K562 (cell line): ENCODE measurements around the gene CRYAA. TPM values are rescaled to one million over a fixed set of nuclear protein-coding genes. Genes with fewer than 3 reads are reported as not detected.
"Not testable (repeated sequence)": the region's sequence is repeated elsewhere in the genome, so short reads cannot be mapped to it uniquely, and the experiment has no call there.

ENCODE experiments used
- ATAC-seq: fragments of 200-7000 bp; cut with Tn5 transposase; 3 replicates; pipeline ENCODE4 v1.9.1; 2020; ENCODE audit warnings: moderate library complexity
- BruUV-seq: library from RNA; stranded (reverse); fragments of 400-500 nt; replicated peaks from 2 replicates; lab custom pipeline; 2021; lab: Mats Ljungman, UMichigan
- CTCF ChIA-PET: fragments of 300-600 bp; formaldehyde crosslinking; extraction: SDS; loops from one replicate; lab custom pipeline; 2021; ENCODE audit warnings: low intra/inter-chr PET ratio; lab: Yijun Ruan, JAX
- POLR2A ChIA-PET: fragments of 300-600, 350-650 bp; sonication (Branson Sonifier 250); formaldehyde crosslinking; extraction: SDS; loops from one replicate; lab custom pipeline; 2021; ENCODE audit warnings: antibody characterized with exemption, inconsistent platforms; lab: Yijun Ruan, JAX
- DNase-seq, 4 experiments: peaks; one replicate each; pipeline versions ENCODE4 v3.0.0 to v3.0.0-alpha.2; 2011 to 2018; ENCODE audit warnings: low spot score in 3 of 4, mixed read lengths in 3 of 4; ENCODE audit errors: extremely low read depth in 1 of 4
- FAIRE-seq: peaks from 2 replicates; lab custom pipeline; 2011; peaks lifted over from hg19 to GRCh38; lab: Jason Lieb, UNC
- H2AFZ ChIP-seq: 2 replicates; pipeline ENCODE4 v1.6.0; 2011; ENCODE audit warnings: low read depth, low read length, control low read depth, inconsistent platforms
- H3K27ac ChIP-seq: fragments of 200-600 bp; 3 replicates; pipeline ENCODE4 v1.8.0; 2011; ENCODE audit warnings: low read depth, mild to moderate bottlenecking, control low read depth, inconsistent platforms, low read length, moderate library complexity, mixed read lengths; ENCODE audit errors: extremely low read depth
- H3K27me3 ChIP-seq, 2 experiments: fragments of 300-600 bp in 1 of 2; 2 replicates in 1 of 2; 3 replicates in 1 of 2; pipeline versions ENCODE4 v1.6.0 to v1.8.0; 2011; ENCODE audit warnings: inconsistent platforms in 2 of 2, low read length in 2 of 2, mild to moderate bottlenecking in 1 of 2, mixed read lengths in 1 of 2, moderate library complexity in 1 of 2; ENCODE audit not compliant: control insufficient read depth in 2 of 2, insufficient read depth in 2 of 2
- H3K36me3 ChIP-seq: fragments of 300-600 bp; 3 replicates; pipeline ENCODE4 v1.8.0; 2011; ENCODE audit warnings: mild to moderate bottlenecking, low read length, inconsistent platforms; ENCODE audit not compliant: control insufficient read depth, insufficient read depth
- H3K4me1 ChIP-seq, 2 experiments: fragments of 200-600 bp in 1 of 2; replicated peaks in 1 of 2; 2 replicates in 1 of 2; 3 replicates in 1 of 2; pipeline versions ENCODE4 v1.5.1 to v1.8.0; 2011; ENCODE audit warnings: inconsistent platforms in 2 of 2, low read length in 2 of 2, mild to moderate bottlenecking in 1 of 2, mixed read lengths in 1 of 2, moderate library complexity in 1 of 2; ENCODE audit not compliant: control insufficient read depth in 2 of 2, insufficient read depth in 2 of 2
- H3K4me2 ChIP-seq: 2 replicates; pipeline ENCODE4 v1.6.1; 2011; ENCODE audit warnings: low read length, control low read depth, inconsistent platforms, mixed read lengths; ENCODE audit not compliant: insufficient read depth
- H3K4me3 ChIP-seq: fragments of 200-600 bp; sonication (generic), shearing (Covaris generic); 2 replicates; pipeline ENCODE4 v1.5.1; 2016; ENCODE audit warnings: control low read depth, inconsistent platforms
- H3K79me2 ChIP-seq: fragments of 200-600 bp; 3 replicates; pipeline ENCODE4 v1.8.0; 2011; ENCODE audit warnings: low read length, inconsistent platforms; ENCODE audit not compliant: control insufficient read depth, insufficient read depth
- H3K9ac ChIP-seq, 2 experiments: 2 replicates each; pipeline versions ENCODE4 v1.6.0 to v1.6.1; 2011; ENCODE audit warnings: low read depth in 2 of 2, low read length in 2 of 2, control low read depth in 1 of 2, inconsistent platforms in 1 of 2, mild to moderate bottlenecking in 1 of 2, mixed read lengths in 1 of 2; ENCODE audit not compliant: insufficient read depth in 1 of 2
- H3K9me1 ChIP-seq: one replicate; pipeline ENCODE4 v1.6.0; 2011; ENCODE audit warnings: inconsistent platforms, mild to moderate bottlenecking, low read length, moderate library complexity; ENCODE audit not compliant: control insufficient read depth, insufficient read depth
- H3K9me3 ChIP-seq: replicated peaks from 2 replicates; pipeline ENCODE4 v1.5.1; 2011; ENCODE audit warnings: low read depth, low read length, inconsistent platforms; ENCODE audit not compliant: control insufficient read depth, insufficient read depth
- H4K20me1 ChIP-seq: replicated peaks from 2 replicates; pipeline ENCODE4 v1.6.1; 2011; ENCODE audit warnings: low read length, inconsistent platforms, mixed read lengths; ENCODE audit not compliant: control insufficient read depth, insufficient read depth
- WGBS: fragments of 100-300 bp; shearing (Covaris generic); methylation state at CpG from one replicate; pipeline ENCODE4 v1.1.6; 2016; ENCODE audit warnings: low coverage, mixed read lengths; ENCODE audit not compliant: insufficient coverage; ENCODE audit errors: missing lambda C conversion rate; 5-methylcytosine and 5-hydroxymethylcytosine counted together
- in situ Hi-C: fragments of 300-500 bp; cut with MboI; formaldehyde crosslinking; loops from 4 replicates; pipeline ENCODE4 v1.15.0; 2018; ENCODE audit warnings: inconsistent platforms, mixed read lengths
- intact Hi-C: fragments of 100-400 bp; cut with micrococcal nuclease; formaldehyde crosslinking; loops from 2 replicates; pipeline ENCODE4 v1.14.2; 2022
- polyA plus RNA-seq, 8 experiments: library from polyadenylated mRNA; depleted of rRNA in 4 of 8; stranded (reverse) in 5 of 8; unstranded in 3 of 8; fragments of >200 nt; fragmentation: Nextera tagmentation in 2 of 8; fragmentation: Illumina TruSeq in 1 of 8; extraction: Ambion mirVana in 2 of 8; extraction: Trizol in 1 of 8; gene quantifications; 2 replicates each; pipeline versions ENCODE4 v1.2.1 to v1.2.3, GENCODE V29; 2011 to 2014; ENCODE audit warnings: inconsistent platforms in 1 of 8, missing spikeins in 1 of 8
- total RNA-seq, 7 experiments: library from RNA; depleted of rRNA in 6 of 7; stranded (reverse); fragments of >200 nt in 6 of 7; fragmentation: Illumina TruSeq in 2 of 7; extraction: Trizol in 2 of 7; gene quantifications; 2 replicates each; pipeline versions ENCODE4 v1.2.1 to v1.2.3, GENCODE V29; 2011 to 2021; ENCODE audit warnings: low replicate concordance in 1 of 7

CRYAA gene
- total and polyA plus RNA-seq, 9 of the 15 experiments (the other 6 are each of a cell fraction or from before 2014, with no cell fraction given): not detected

GRCh38 chr21:43178175-43178826, 9.5 kb downstream of the CRYAA start:
- H3K4me2 ChIP-seq, CTCF ChIA-PET, BruUV-seq, POLR2A ChIA-PET, intact Hi-C loops, H3K27ac ChIP-seq, in situ Hi-C loops, H3K27me3 ChIP-seq, H3K4me1 ChIP-seq, H3K4me3 ChIP-seq, H4K20me1 ChIP-seq, H2AFZ ChIP-seq, FAIRE-seq, H3K36me3 ChIP-seq, H3K79me2 ChIP-seq, H3K9me3 ChIP-seq, H3K9me1 ChIP-seq, H3K9ac ChIP-seq, DNase-seq: not testable (repeated sequence)
- WGBS: no CpG with 5 or more reads among the region's 22 CpGs
- peak; percentile 50; the same call in 2 of the 3 replicates for ATAC-seq

- FAIRE-seq, BruUV-seq, H3K9me1 ChIP-seq, H3K27me3 ChIP-seq, ATAC-seq, intact Hi-C loops, H3K27ac ChIP-seq, H3K9ac ChIP-seq, CTCF ChIA-PET, H3K79me2 ChIP-seq, H3K4me1 ChIP-seq, H3K4me3 ChIP-seq, H3K9me3 ChIP-seq, DNase-seq, in situ Hi-C loops, H4K20me1 ChIP-seq, POLR2A ChIA-PET, H2AFZ ChIP-seq, H3K4me2 ChIP-seq, H3K36me3 ChIP-seq: not testable (repeated sequence)
- no CpG with 5 or more reads among the region's 15 CpGs for WGBS
Observed at GRCh38 chr21:43181033-43181432, 12.2 kb downstream of the CRYAA start.

- CTCF ChIA-PET, BruUV-seq, H3K4me1 ChIP-seq, H3K36me3 ChIP-seq, DNase-seq, ATAC-seq, H3K9me1 ChIP-seq, H2AFZ ChIP-seq, H3K9ac ChIP-seq, FAIRE-seq, H3K4me3 ChIP-seq, H3K4me2 ChIP-seq, H3K79me2 ChIP-seq, H4K20me1 ChIP-seq, intact Hi-C loops, H3K27ac ChIP-seq, in situ Hi-C loops, POLR2A ChIA-PET, H3K9me3 ChIP-seq: not testable (repeated sequence)
- H3K27me3 ChIP-seq: peaks cover 7 to 31% of the 10 kb centered on the region in 2 experiments; a peak in 4 of 5 replicates
- WGBS: 0% methylated on average over 1 of the region's 7 CpGs
Observed at GRCh38 chr21:43187268-43187667, 18.5 kb downstream of the CRYAA start.
